Measurements from ENCODE around the gene PNPLA7.

DNA sequence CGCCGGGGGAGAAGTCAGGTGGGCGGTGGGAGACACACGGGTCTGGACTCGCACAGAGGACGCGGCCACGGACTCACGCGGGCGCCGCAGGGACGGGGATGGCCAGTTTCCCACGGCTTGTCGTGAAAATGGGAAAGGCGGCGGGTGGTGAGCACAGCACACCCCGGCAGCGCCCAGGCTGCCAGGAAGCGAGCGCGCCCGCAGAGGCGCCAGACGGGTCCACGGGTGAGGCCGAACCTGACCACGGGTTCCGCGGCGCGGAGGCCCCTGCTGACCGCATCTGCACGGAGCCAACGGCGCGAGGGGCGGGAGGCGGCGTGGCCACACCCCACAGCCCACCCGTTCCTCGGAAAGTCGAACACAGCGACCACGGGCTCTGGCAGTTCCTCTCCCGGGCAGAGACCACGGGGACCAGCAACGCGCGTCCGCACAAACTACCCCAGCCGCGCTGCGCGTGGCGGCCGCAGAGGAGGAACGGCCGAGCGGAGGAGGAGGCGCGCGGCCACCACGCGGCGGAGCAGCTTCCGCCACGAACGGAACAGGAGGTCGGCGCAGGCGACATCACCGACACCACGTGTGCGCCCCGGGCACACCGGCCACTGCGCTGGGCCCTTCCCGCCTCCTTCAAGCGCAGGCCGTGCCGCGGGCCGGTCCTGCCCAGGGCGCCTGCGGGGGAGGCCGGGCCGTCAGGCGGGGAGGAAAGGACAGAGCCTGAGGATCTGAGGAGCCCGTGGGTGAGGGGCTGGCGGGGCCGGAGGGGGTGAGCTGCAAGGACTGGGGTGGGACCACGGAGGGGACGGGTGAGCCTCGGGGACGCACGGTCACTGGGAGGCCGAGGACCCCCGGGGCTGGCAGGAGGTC, 132.8 kb downstream of the PNPLA7 start:
- TF ChIP-seq, protein P1, sequence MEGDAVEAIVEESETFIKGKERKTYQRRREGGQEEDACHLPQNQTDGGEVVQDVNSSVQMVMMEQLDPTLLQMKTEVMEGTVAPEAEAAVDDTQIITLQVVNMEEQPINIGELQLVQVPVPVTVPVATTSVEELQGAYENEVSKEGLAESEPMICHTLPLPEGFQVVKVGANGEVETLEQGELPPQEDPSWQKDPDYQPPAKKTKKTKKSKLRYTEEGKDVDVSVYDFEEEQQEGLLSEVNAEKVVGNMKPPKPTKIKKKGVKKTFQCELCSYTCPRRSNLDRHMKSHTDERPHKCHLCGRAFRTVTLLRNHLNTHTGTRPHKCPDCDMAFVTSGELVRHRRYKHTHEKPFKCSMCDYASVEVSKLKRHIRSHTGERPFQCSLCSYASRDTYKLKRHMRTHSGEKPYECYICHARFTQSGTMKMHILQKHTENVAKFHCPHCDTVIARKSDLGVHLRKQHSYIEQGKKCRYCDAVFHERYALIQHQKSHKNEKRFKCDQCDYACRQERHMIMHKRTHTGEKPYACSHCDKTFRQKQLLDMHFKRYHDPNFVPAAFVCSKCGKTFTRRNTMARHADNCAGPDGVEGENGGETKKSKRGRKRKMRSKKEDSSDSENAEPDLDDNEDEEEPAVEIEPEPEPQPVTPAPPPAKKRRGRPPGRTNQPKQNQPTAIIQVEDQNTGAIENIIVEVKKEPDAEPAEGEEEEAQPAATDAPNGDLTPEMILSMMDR (IDR thresholded peaks at IDR 0.05; ENCODE audit: borderline replicate concordance, extremely low read depth, low read length, poor library complexity, severe bottlenecking), result no peak
- TF ChIP-seq EZH2 (IDR thresholded peaks at IDR 0.05; ENCODE audit: borderline replicate concordance, low read depth, low read length, severe bottlenecking), result no peak
